C4-2B (cell line): Measurements from ENCODE around the gene INTS6.

ENCODE experiments used
- ZFX ChIP-seq: fragments of 450-650 bp; IDR thresholded peaks from 2 replicates; pipeline ENCODE4 v1.6.1; 2017
- TF ChIP-seq, protein P1 (sequence below): fragments of 450-650 bp; conservative IDR thresholded peaks from 2 replicates; pipeline ENCODE4 v1.5.1; 2017; ENCODE audit warnings: mild to moderate bottlenecking

DNA sequence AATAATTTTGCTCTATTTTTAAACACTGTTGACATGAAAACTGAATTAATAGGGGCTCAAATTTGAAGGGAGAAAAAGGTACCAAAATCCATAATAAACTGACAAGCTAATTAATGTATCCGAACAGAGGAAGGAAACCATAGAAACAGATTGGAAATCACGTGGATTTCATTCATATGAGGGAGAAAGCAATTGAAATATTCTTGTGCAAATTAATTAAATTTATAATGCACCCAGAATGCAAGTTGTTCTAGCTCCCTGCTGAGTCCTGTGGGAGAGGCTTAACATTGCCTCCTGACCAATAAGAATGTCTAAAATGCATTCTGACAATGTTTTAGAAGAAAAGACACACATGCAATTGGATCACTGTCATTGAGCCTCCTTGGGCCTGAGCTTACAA, 131.0 kb downstream of the INTS6 start:
- TF ChIP-seq, protein P1, sequence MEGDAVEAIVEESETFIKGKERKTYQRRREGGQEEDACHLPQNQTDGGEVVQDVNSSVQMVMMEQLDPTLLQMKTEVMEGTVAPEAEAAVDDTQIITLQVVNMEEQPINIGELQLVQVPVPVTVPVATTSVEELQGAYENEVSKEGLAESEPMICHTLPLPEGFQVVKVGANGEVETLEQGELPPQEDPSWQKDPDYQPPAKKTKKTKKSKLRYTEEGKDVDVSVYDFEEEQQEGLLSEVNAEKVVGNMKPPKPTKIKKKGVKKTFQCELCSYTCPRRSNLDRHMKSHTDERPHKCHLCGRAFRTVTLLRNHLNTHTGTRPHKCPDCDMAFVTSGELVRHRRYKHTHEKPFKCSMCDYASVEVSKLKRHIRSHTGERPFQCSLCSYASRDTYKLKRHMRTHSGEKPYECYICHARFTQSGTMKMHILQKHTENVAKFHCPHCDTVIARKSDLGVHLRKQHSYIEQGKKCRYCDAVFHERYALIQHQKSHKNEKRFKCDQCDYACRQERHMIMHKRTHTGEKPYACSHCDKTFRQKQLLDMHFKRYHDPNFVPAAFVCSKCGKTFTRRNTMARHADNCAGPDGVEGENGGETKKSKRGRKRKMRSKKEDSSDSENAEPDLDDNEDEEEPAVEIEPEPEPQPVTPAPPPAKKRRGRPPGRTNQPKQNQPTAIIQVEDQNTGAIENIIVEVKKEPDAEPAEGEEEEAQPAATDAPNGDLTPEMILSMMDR, result no peak
- no peak for TF ChIP-seq ZFX
